GM19463 (cell line): ENCODE data around the gene OR2T2.
A peak's percentile ranks its signal among the peaks of the same experiment; 100 is the strongest.
"Not testable (repeated sequence)": the region's sequence is repeated elsewhere in the genome, so short reads cannot be mapped to it uniquely, and the experiment has no call there.

Experiments
- ATAC-seq: cut with Tn5 transposase; IDR thresholded peaks from one replicate; pipeline ENCODE4 v1.9.1; 2021; ENCODE audit warnings: mild to moderate bottlenecking, moderate library complexity; ENCODE audit not compliant: unreplicated experiment

OR2T2 gene

DNA sequence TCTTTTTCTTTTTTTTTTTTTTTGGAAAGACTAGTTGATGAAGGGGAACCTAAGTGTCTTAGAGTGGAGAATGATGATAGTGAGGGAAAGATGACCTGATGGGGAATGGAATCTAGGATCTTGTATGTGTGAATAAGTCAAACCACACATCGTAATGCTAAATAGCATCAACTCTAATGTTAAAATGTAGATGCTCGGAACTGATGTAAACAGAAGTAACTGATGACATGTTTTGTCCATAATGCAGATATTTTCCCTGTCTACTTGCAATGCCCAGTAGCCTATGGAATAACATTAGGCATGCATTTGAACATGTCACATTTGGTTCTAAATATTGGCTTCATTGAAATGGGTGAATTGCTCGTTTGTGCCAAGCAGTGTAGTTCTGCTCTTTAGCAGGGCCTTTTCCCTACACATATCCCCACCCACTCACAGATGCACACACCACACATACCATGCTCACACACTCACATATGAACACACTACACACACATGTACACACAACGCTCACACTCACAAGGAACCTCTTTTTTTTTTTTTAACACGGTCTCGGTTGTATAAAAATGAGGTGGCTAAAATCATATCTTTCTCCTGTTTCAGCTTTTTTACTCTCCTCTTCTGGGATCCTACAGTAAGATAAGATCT lies 4.5 kb downstream of the OR2T2 start:
- not testable (repeated sequence) for ATAC-seq

DNA sequence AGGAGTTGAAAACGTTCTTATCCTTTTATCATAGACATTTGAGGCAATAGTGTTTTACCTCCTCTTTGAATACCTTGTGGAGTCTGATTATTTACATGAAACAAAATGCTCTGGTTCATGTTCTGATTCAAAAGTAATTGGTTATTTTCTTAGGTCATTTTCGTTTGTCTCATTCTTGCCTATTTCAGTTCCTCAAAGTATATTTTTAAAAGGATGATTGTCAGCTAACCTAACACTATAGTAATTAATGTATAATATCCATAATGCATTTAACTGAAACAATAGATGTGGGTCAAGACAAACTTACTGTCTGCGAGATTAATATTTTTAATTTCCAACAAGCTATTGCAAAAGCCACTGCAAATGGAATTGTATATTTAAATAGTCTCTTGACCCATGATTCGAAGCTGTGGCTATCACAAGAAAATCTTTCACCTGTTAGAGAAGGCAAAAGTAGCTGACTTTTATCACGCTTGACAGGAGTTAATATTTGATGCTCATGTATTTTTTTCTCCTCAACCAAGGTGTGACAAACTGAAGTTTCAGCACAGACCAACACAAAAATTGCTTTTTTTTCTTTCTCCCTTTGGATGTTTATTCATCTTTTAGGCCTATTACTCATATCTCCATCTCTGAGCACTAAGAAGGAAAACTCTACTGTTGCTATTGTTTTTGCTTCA lies 5.2 kb downstream of the OR2T2 start:
- peak; percentile 45 for ATAC-seq

DNA sequence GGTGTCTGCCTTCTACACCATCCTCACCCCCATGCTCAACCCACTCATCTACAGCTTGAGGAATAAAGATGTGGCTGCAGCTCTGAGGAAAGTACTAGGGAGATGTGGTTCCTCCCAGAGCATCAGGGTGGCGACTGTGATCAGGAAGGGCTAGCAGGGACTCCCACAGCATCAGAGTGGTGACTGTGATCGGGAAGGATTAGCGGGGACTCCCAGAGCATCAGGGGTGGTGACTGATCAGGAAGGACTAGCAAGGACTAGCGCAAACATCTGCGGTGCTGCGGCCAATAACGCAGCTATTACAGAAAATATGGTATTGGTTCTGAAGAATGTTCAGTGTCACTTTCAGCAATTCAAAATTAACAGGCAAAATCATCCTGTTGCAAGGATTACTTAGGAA lies 8.2 kb downstream of the OR2T2 start:
- not testable (repeated sequence) for ATAC-seq

DNA sequence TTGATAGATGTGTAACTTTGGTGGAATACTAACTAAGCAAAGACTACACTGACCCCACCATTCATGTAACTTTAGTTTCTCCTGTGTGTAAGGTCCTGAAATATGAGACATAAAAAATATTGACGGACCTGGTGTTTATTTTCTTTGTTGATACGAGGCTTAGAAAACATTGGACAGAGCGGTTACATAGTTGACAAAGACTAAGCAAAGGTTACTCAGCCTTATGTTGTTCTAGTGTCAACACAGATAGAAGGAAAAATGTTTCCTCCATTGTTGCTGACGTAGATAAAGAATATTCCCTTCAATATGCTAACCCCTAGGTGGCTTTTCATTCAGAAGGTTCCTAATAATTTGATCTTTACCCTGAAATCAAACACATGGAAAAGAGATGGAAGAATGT lies 9.6 kb downstream of the OR2T2 start:
- not testable (repeated sequence) for ATAC-seq

DNA sequence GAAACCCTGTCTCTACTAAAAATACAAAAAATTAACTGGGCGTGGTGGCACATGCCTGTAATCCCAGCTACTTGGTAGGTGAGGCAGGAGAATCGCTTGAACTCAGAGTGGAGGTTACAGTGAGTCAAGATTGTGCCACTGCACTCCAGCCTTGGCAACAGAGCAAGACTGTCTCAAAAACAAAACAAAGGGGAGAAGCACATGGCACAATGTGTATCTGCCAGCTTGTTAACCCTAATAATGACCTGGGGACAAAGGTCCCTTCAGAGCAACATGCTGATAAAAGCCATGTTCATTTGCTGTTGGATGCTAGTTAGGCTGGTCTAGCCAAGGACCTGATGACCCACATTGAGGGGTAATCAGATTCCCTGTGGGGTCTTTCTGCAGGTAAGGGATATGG lies 11.2 kb downstream of the OR2T2 start:
- ATAC-seq: not testable (repeated sequence)

DNA sequence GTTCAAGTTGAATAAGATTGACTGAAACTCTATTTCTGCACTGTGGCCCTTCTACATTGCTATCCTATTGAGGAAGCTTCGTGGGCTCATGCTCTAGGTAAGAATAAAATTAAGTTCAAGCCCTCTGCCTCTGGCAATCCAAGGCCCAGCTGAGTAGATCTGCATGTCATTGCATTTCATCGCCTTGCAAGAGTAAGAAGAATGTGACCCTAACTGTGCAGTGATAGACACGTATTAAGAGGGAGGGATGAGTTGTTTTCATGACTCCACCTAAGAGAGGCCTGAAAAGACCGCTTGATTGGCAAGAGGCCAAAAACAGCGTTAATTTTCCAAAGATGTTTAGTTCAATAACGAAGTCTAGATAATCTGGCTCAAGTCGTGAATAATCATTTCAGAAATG lies 13.7 kb downstream of the OR2T2 start:
- ATAC-seq: not testable (repeated sequence)

DNA sequence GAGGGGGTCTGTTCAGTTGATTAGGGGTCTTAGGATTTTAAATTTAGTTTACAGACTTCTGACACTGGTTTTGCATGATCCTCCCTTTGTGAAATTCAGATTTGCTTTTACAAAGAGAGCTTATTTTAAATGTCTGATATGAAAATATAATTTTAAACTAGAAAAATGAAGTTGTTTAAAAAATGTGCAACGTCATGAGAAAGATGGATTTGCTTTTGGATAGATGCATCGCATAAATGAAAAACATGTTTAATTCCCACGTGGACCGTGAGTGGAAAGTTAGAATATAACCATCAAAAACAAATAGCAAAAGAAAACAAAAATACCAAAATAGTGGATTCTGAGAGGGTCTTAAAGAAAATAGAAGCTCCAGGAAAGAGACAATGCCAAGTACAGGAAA lies 25.7 kb downstream of the OR2T2 start:
- no peak for ATAC-seq

DNA sequence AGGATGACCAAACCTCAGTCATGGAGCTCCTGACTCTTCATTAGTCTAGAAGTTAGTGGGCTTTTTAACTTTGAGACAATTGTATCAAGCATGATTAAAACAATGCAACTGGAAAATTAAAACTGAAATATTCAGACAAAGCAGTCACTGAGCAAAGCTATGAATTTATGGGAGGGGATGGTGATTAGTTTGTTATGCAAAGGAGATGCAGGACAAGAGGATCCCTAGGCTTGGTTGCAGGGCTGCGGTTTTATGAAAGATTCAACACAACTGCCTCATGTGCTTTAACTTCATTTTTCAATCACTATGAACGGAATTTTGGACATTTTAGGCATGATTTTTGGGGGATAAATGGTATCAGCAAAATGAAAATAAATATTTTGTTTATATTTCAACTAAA lies 26.7 kb downstream of the OR2T2 start:
- not testable (repeated sequence) for ATAC-seq

DNA sequence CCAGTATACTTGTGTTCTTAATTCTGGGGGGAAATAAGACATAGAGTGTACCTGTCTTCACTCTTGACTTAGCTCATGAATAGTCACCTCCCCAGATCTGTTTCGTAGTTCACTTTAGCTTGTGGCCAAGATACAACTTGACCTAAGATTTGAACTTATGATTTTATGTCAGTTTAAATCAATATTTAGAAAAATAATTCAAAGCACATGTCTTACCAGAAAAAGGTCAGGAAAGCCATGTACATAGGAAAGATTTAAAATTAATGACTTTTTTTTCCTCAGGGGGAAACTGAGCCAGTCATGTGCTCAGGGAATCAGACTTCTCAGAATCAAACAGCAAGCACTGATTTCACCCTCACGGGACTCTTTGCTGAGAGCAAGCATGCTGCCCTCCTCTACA lies 27.6 kb downstream of the OR2T2 start, which contains the start of gene OR2T3:
Gene OR2T3, plus strand, starts transcription at position 301 of the 400 bp plus-strand sequence. Its CDS starts 0 bp downstream, at position 301.
- ATAC-seq: not testable (repeated sequence)

DNA sequence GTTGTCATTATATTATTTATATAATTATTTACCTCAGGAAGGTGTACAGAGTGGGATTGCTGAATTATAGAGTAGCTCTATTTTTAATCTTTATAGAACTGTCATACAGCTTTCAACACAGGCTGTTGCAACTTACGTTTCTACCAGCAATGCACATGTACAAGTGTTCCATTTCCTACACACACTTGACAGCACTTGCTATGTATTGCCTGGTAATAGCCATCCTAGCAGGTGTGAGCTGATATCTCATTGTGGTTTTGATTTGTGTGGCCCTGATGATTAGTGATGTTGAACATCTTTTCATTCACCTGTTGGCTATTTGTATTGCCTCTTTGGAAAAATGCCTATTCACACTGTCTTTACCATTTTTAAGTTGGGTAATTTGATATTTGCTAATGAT lies 30.2 kb downstream of the OR2T2 start:
- ATAC-seq: peak; percentile 45

DNA sequence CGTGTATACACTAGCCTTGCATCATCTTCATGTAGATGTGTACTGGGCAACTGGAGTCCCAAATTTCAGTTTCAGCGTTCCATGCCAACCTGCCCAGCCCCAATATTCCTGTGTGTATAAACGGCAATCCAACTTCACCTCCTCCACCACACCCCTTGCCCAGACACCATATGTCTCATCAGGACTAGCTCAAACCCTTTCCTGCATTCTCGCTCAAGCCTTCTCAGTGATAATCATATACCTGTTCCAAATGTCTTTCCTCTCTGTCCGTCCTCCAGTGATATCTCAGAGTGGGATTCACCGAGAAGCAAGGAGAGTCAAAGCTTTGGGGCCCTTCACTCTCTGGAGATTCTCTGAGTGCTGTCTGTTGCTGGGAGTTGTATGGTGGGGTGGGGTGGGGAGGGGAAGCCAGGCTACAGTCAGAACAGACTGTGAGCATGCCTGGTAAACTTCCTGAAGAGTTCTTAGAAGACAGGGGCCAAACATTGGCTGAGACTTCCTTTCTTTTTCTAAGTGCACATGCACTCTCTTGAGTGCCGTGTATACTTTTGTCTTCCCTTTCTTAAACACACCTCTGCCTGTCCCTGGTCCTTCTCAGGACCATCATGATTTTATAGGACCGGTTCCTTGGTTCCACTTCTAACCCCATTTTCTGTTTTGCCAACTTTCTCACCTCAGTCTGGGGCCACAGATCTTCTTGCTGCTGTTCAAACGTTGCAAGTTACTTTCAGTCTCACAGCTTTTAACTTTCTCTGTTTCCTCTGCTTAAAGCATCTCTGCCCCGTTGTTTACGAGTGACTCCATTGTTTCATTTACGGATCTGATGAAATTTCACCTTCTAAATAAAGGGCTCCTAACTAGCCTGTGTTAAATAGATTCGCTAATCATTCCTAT lies 36.5 kb downstream of the OR2T2 start:
- ATAC-seq: peak; percentile 69

DNA sequence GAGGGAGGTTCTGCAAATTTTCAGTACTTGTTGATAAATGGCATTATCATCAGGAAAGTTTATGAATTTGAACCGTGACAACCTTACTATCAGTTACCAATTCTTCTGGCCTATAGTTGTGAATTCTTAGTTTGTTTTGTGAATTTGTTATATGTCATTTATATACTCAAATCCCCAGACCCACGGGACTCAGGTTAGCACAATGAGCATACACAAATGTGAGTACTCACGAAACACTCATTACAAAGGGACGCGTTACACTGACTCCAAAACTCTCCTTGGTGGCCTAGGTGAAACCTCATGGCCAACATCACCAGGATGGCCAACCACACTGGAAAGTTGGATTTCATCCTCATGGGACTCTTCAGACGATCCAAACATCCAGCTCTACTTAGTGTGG lies 42.9 kb downstream of the OR2T2 start, which contains the start of gene OR2T5:
Gene OR2T5, plus strand, starts transcription at position 301 of the 400 bp plus-strand sequence. Its CDS starts 0 bp downstream, at position 301.
- not testable (repeated sequence) for ATAC-seq

DNA sequence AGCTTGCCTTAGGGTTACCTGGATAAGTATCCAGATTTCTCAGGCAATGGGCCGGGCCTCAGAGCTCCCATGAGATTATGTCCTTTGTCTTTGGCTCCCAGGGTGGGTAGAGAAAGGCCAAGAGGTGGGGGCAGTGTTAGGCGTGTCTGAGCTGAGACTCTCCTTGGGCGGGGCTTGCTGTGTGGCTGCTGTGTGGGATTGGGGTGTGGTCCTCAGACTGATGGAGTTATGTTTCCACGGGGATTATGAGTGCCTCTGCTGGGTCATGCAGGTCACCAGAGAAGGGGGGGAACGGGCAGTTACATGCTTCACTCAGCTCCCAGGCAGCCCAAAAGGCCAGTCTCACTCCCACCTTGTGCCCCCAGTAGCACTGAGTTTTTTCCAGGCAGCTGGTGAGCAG lies 51.2 kb downstream of the OR2T2 start:
- ATAC-seq: not testable (repeated sequence)

DNA sequence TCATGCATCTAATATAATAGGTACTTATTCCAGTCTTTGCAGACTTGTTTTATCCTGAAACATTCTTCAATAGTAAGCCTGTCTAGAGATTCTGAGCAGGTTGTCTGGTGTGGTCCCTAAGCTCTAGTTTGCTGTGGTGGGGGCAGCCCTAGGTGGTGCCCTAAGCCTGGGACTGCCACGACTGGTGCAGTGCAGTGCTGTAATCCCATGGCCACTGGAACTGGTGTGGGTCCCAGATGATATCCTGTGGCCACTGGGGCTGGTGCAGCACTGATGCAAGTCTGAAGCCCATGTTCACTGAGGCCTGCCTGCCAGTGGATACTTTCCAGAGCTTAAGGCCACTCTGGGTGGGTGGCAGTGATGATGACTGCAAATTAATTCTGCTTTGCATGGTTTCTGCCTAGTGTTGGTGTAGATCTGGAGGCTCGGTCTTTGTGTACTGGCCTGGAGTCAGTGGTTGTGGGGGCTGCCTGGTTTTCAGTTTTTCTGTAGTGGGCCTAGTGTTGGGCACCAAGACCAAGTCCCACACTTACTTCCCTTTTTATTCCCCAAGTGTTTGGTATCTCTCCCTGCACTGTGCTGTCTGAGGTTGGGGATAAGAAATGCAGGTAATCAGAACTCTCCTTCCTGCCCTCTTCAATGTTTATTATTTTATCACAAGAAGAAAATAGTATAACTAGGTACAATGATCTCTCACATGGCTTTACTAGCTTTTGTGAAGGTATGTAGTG lies 55.0 kb downstream of the OR2T2 start:
- not testable (repeated sequence) for ATAC-seq
